ENCODE results near the gene AP2B1.

Gene AP2B1

DNA sequence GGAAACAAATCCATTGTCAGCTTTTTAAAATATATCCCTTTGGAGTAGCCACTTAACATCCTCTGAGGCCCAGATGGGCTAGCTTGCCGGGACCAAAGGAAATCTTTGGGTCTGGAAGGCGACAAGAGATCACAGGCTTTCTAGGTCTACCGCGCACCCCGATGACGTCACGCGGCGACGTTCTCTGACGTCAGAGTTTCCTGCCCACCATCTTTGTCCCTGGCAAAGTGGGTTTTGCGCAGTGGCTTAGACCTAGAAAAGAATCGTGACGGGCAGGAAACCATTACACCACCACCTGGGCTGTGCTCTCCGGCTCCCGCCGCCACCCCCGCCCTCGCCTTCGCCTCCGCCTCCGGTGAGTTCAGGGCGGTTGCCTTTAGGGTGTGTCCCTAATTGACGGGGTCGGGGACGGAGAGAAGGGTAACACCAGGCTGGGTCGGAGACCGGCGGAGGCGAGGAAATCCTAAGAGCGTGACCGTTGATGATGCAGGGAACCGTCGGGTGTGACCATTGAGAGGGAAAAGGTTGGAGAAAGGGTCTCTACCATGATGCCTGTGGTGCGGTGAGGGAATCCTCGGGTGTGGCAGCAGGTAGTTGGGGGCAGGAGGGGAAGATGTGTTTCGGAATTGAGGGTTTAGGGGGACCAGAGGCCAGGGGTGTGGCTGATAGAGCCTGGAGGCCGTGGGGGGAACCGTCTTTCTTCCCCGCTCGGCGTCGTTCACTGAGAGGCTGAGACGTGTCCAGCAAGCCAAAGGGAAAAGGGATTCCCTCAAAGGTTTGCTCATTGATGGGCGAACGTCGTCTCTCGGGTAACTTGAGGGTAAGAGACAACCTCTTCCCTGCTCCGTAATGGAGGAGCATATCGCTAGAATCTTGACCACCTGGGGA lies at the start of gene AP2B1:
Gene AP2B1, plus strand, starts transcription at position 249 of the 888 bp plus-strand sequence. CDS start 6,709 bp downstream, outside the sequence.
- no peak for TF ChIP-seq CTCF (IDR thresholded peaks at IDR 0.05; ENCODE audit: low read length, missing control alignments)
- H3K4me3 ChIP-seq (replicated peaks; ENCODE audit: low read depth, low read length) = peak within 1 kb of the TSS; percentile 100
- peak; percentile 98 for DNase-seq (ENCODE audit: low read depth)

DNA sequence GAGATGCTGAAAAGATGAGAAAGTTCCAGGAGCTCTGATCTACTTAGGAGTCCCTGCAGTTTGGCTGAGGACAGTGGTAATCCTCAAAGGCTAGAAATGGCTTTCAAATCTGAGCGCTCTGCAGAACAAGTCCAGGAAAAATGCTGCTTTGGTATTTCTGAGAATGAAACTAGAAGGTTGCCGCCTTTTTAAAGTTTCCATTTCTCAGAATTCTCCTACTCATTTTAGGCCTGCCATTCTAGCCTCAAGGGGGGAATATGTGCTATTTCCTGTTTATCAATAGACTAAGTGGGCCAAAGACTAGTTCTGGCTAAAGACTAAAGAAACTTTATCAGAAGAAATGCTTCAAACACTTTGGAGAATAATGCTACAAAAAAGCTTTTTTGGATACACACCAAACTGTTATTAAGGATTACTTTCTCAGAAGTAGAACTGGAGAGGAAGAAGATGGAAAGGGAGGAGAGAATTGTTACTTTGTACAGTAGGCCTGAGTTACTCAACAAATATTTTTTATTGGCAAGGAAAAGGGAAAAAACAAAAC lies 49.5 kb upstream of the AP2B1 start, which contains the start of gene SLFN12L:
Gene SLFN12L, minus strand, starts transcription at position 78 of the 541 bp plus-strand sequence. CDS start 15,314 bp downstream, outside the sequence.
- DNase-seq (ENCODE audit: low read depth) = no peak
- TF ChIP-seq CTCF (IDR thresholded peaks at IDR 0.05; ENCODE audit: low read length, missing control alignments) = no peak
- no peak within 1 kb of the TSS for H3K4me3 ChIP-seq (replicated peaks; ENCODE audit: low read depth, low read length)

- DNase-seq (ENCODE audit: low read depth) = no peak
- H3K4me3 ChIP-seq (replicated peaks; ENCODE audit: low read depth, low read length) = no peak overlapping the region
- TF ChIP-seq CTCF (IDR thresholded peaks at IDR 0.05; ENCODE audit: low read length, missing control alignments) = no peak
Observed at GRCh38 chr17:35539659-35540026, 47.5 kb upstream of the AP2B1 start.

GRCh38 chr17:35540589-35541404 lies 46.3 kb upstream of the AP2B1 start:
- H3K4me3 ChIP-seq (replicated peaks; ENCODE audit: low read depth, low read length) = peak overlapping the region; percentile 30
- peak; percentile 50 for DNase-seq (ENCODE audit: low read depth)
- no peak for TF ChIP-seq CTCF (IDR thresholded peaks at IDR 0.05; ENCODE audit: low read length, missing control alignments)

DNA sequence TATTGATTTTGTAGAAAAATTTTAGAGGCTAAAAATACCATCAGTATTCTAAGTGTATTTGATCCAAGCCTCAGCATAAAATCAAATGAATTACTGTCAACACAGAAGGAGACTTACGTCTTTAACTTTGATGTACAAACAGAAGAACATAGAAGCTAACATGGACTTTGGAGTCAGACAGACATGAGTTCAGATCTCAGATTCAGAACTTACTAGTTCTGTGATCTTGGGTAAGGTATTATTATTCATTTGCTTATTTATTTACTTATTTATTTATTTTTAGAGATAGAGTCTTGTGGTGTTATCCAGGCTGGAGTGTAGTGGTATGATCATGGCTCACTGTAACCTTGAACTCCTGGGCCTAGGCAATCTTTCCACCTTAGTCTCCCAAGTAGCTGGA lies 45.7 kb upstream of the AP2B1 start:
- TF ChIP-seq CTCF (IDR thresholded peaks at IDR 0.05; ENCODE audit: low read length, missing control alignments) = no peak
- H3K4me3 ChIP-seq (replicated peaks; ENCODE audit: low read depth, low read length) = no peak overlapping the region
- DNase-seq (ENCODE audit: low read depth) = no peak

- no peak for TF ChIP-seq CTCF (IDR thresholded peaks at IDR 0.05; ENCODE audit: low read length, missing control alignments)
- DNase-seq (ENCODE audit: low read depth) = no peak
Observed at GRCh38 chr17:35542990-35543389, 44.1 kb upstream of the AP2B1 start.

More at GRCh38 chr17:35542990-35543389, 44.1 kb upstream of the AP2B1 start:
- H3K4me3 ChIP-seq (replicated peaks; ENCODE audit: low read depth, low read length) = no peak overlapping the region
